ENCODE data around the gene PGM3. TPM values are rescaled to one million over a fixed set of nuclear protein-coding genes. Genes with fewer than 3 reads are reported as not detected.

Gene PGM3
- polyA plus RNA-seq, 3 donors: 4.0 to 4.8 (median 4.6) TPM

DNA sequence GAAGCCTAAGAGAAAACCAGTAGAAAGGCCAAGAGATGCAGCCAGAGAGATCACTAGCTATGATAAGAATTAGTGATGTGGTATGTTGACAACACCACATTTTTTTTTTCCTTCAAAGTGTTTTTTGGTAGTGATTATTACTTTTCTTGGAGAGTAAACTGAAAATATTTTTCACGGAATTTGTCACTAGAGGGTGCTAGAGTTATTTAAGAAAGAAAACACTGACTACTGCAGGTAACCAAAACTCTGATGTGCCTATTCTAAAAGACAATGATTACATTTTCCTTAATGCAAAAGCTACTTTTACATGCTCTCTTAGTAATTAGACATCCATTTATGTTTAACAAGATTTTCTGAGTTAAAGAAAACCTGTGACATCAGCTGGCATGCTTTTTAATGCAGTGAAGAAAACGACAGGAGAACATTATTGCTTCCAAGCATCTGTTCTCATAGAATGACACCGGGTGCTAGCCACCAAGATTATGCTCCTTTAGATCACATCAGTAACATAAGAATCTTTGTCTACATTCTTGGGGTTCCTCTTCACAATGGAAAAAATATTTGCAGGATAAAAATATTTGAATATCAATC is 28.9 kb upstream of the PGM3 start:
- DNase-seq: peak; percentile 2 to 33 (median 9)
- Histone ChIP-seq H3K27me3 (ENCODE audit: control insufficient read depth in 2 of 2, insufficient read depth in 2 of 2, low read length in 2 of 2) (no peaks in the 10 kb centered on the region), H3K9me3 (replicated peaks in 1 of 2; ENCODE audit: control insufficient read depth in 1 of 2, insufficient read depth in 1 of 2, low read length in 2 of 2) (no peaks in the 10 kb centered on the region), H4K20me1 (ENCODE audit: insufficient read depth, low read length) (no peaks in the 10 kb centered on the region), H3K27ac (ENCODE audit: low read depth in 1 of 2, low read length in 2 of 2) (no peak overlapping the region), H3K79me2 (ENCODE audit: insufficient read depth, low read length) (no peaks in the 10 kb centered on the region), H2AFZ (ENCODE audit: insufficient read depth, low read depth, low read length, poor library complexity, severe bottlenecking) (no peak overlapping the region), H3K36me3 (replicated peaks in 1 of 2; ENCODE audit: control insufficient read depth in 1 of 2, insufficient read depth in 2 of 2, low read length in 2 of 2) (no peaks in the 10 kb centered on the region), H3K9ac (ENCODE audit: insufficient read depth, low read length, poor library complexity, severe bottlenecking) (no peak overlapping the region), H3K4me3 (replicated peaks in 1 of 3; ENCODE audit: low read depth in 2 of 3, low read length in 3 of 3) (no peak overlapping the region), H3K4me1 (ENCODE audit: control insufficient read depth in 1 of 2, insufficient read depth in 2 of 2, low read length in 2 of 2) (no peaks in the 10 kb centered on the region), H3K4me2 (replicated peaks; ENCODE audit: extremely low read depth, low read length, poor library complexity, severe bottlenecking) (no peak overlapping the region)
- H3K36me3 Mint-ChIP-seq: no peaks in the 10 kb centered on the region
- WGBS (ENCODE audit: insufficient coverage): 63% methylated on average over 2 of the region's 3 CpGs
- no peaks in the 10 kb centered on the region for H3K9me3 Mint-ChIP-seq
- H3K4me1 Mint-ChIP-seq: no peaks in the 10 kb centered on the region
- peak; percentile 55 for TF ChIP-seq CTCF (IDR thresholded peaks at IDR 0.05)
- H3K27ac Mint-ChIP-seq: no peak overlapping the region
- H3K4me3 Mint-ChIP-seq: no peak overlapping the region
- intact Hi-C loops (cut with micrococcal nuclease): loop anchor here (10.0 kb wide), 1 partner anchor 293 kb away; the partner anchor contains the start of gene PRSS35 (in 2 of the 2)
- H3K27me3 Mint-ChIP-seq (ENCODE audit: low read depth in 3 of 3): peaks cover 1 to 2% (median 1%) of the 10 kb centered on the region in 3 donors

- 86% methylated on average over 1 of the region's 1 CpG for whole genome bisulfite sequencing (ENCODE audit: insufficient coverage)
- intact Hi-C loops (cut with micrococcal nuclease): loop anchor here (10.0 kb wide), 1 partner anchor 294 kb away; the partner anchor contains the start of gene PRSS35 (in 2 of the 2)
Observed at GRCh38 chr6:83221276-83221675, 28.2 kb upstream of the PGM3 start.

More at GRCh38 chr6:83221276-83221675, 28.2 kb upstream of the PGM3 start:
- no peak overlapping the region for H3K9ac ChIP-seq (ENCODE audit: insufficient read depth, low read length, poor library complexity, severe bottlenecking)
- no peaks in the 10 kb centered on the region for H3K9me3 ChIP-seq (replicated peaks in 1 of 2; ENCODE audit: control insufficient read depth in 1 of 2, insufficient read depth in 1 of 2, low read length in 2 of 2)
- H3K27ac ChIP-seq (ENCODE audit: low read depth in 1 of 2, low read length in 2 of 2): no peak overlapping the region
- no peaks in the 10 kb centered on the region for H3K4me1 ChIP-seq (ENCODE audit: control insufficient read depth in 1 of 2, insufficient read depth in 2 of 2, low read length in 2 of 2)
- no peak for TF ChIP-seq CTCF (IDR thresholded peaks at IDR 0.05)
- no peak overlapping the region for H2AFZ ChIP-seq (ENCODE audit: insufficient read depth, low read depth, low read length, poor library complexity, severe bottlenecking)
- Mint-ChIP-seq H3K27me3 (ENCODE audit: low read depth in 3 of 3) (peaks cover 1 to 2% (median 1%) of the 10 kb centered on the region in 3 donors), H3K36me3 (no peaks in the 10 kb centered on the region), H3K4me1 (no peaks in the 10 kb centered on the region), H3K9me3 (no peaks in the 10 kb centered on the region), H3K4me3 (no peak overlapping the region), H3K27ac (no peak overlapping the region)
- H3K4me3 ChIP-seq (replicated peaks in 1 of 3; ENCODE audit: low read depth in 2 of 3, low read length in 3 of 3): no peak overlapping the region
- H4K20me1 ChIP-seq (ENCODE audit: insufficient read depth, low read length): no peaks in the 10 kb centered on the region
- H3K36me3 ChIP-seq (replicated peaks in 1 of 2; ENCODE audit: control insufficient read depth in 1 of 2, insufficient read depth in 2 of 2, low read length in 2 of 2): no peaks in the 10 kb centered on the region
- no peaks in the 10 kb centered on the region for H3K27me3 ChIP-seq (ENCODE audit: control insufficient read depth in 2 of 2, insufficient read depth in 2 of 2, low read length in 2 of 2)
- no peaks in the 10 kb centered on the region for H3K79me2 ChIP-seq (ENCODE audit: insufficient read depth, low read length)
- no peak for DNase-seq
- H3K4me2 ChIP-seq (replicated peaks; ENCODE audit: extremely low read depth, low read length, poor library complexity, severe bottlenecking): no peak overlapping the region

All from CD14-positive monocyte (primary cell).